Hepatocyte (in vitro differentiated cells): ENCODE data around the gene ST6GALNAC4.

Experiments
- CTCF ChIP-seq: fragments of 200-600 bp; sonication (generic); IDR thresholded peaks from 2 replicates; pipeline ENCODE4 v1.5.1; 2016; ENCODE audit warnings: antibody characterized with exemption, mild to moderate bottlenecking; ENCODE audit not compliant: poor library complexity
- EZH2 ChIP-seq: fragments of 200-600 bp; sonication (generic); IDR thresholded peaks from 2 replicates; pipeline ENCODE4 v1.6.1; 2016; ENCODE audit warnings: antibody characterized with exemption, mild to moderate bottlenecking, borderline replicate concordance

GRCh38 chr9:127947841-127948710 is 31.2 kb upstream of the ST6GALNAC4 start:
- TF ChIP-seq CTCF (no peak), EZH2 (no peak)
